Measurements from ENCODE around the gene ABHD14A.

The ABHD14A gene

GRCh38 chr3:51999846-52000245 lies 25.0 kb downstream of the ABHD14A start:
- no peak for DNase-seq

DNA sequence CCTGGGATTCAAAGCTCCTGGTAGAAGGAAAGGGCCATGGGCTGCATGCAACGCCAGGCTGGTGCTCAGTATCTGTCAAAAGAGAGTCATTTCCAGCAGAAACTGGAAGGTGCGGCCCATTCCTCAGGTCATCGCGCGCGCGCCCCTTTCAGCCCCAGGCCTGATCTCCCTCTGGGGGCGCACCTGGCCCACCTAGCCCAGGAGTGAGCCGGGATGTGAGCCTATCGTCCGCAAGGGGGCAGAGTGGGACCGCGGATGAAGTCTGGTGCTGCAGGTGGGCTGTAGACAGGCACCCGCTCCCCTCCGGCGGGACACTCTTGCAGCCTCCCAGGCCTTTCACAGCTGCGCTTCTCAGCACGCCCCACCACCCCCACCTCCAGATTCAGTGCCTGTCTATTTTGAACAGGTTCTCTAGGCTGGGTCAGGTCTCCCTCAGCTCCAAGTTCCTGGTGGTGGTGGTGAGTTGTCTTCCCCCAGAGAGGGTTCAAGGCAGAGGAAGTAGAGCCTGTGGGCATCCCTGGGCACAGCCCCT lies 26.6 kb downstream of the ABHD14A start:
- DNase-seq, result peak; percentile 65

- DNase-seq, result no peak
Observed at GRCh38 chr3:52002748-52003147, 27.9 kb downstream of the ABHD14A start.

DNA sequence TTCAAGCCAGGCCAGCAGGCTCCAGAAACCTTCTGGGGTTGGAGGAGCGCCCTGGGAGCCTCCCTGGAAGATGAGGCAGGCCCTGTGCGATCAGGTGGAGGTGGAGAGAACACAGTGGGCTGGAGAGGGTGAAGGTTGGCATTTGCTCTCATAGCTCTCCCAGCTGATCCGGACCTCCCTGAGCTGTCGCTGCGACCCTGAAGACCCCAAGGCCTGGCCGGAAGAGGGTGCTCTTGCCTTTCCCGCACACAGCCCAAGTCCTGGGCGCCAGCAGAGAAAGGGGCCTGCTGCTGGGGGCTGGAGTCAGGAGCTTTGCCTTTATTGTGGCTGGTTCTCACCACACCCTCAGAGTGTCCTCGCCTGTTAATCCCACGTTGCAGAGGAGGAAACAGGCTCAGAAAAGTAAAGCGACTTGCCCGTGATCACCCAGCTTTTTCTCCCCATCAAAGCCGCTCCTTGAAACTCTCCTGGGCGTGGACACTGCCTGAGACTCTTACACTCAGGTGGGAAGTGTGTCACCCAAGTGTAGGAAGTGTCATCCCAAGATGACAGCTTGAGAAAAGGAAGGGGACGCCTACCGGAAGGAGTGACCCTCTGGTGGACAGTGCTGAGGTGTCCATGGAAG lies 29.4 kb downstream of the ABHD14A start:
- no peak for DNase-seq

DNA sequence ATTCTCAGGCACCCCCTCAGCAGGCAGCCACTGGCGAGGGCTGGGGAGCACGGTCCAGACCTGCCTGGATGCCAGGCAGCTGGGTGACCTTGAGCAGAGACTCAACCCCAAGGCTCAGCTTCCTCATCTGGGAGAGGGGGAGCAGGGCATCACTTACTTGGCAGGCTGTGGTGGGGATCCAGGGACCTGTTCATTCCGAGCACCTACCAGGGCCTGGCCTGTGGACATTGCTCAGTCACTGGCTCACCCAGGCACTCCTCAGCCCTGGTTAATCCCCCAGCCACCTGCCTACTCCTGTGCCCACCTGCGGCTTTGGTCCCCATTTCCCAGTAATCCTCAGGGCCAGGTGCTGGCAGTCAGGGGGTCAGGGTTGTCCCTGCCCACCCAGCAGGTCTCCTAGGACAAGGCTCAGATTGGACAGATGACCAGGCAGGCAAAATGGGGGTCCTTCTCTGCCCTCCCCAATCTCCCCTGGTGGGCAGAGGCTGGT lies 30.1 kb downstream of the ABHD14A start:
- DNase-seq, result no peak

- DNase-seq, result no peak
Observed at GRCh38 chr3:52005571-52005986, 30.7 kb downstream of the ABHD14A start.

- DNase-seq, result no peak
Observed at GRCh38 chr3:52006017-52006819, 31.4 kb downstream of the ABHD14A start.

GRCh38 chr3:52006820-52007133 lies 31.9 kb downstream of the ABHD14A start:
- DNase-seq, result no peak

GRCh38 chr3:52007291-52007690 lies 32.4 kb downstream of the ABHD14A start:
- no peak for DNase-seq

DNA sequence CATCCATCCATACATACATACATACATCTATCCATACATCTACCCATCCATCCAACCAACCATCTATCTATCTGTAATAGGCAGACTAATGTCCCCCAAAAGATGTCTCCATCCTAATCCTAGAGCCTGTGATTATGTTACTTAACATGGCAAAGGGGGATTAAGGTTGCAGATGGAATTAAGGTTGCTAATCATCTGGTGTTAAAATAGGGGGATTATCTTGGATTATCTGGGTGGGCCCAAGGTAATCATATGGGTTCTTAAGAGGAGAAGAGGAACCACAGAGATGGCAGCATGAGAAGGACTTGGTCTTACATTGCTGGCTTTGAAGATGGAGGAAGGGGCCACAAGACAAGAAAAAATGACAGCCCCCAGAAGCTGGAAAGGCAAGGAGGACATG lies 35.6 kb downstream of the ABHD14A start:
- no peak for DNase-seq

DNA sequence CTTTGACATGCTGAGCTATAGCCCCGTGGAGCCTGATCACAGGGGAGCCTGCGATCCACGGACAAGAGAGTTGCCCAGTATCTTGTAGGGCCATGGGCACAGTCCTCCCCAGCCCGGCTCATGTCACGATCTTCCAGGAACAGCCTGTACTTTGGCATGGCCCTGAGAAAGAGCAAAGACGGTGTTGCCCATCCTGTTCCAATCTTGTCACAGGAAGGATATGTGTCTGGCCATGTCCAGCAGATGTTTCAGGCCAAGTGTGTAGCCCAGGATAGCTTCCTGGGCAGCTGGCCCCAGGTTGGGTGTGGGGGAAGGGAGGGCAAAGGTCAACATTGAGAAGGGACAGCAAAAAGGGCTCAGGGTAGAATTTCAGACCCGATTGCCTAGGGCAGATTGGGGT lies 37.8 kb downstream of the ABHD14A start:
- DNase-seq, result no peak

- no peak for DNase-seq
Observed at GRCh38 chr3:52013802-52014598, 39.1 kb downstream of the ABHD14A start.

DNA sequence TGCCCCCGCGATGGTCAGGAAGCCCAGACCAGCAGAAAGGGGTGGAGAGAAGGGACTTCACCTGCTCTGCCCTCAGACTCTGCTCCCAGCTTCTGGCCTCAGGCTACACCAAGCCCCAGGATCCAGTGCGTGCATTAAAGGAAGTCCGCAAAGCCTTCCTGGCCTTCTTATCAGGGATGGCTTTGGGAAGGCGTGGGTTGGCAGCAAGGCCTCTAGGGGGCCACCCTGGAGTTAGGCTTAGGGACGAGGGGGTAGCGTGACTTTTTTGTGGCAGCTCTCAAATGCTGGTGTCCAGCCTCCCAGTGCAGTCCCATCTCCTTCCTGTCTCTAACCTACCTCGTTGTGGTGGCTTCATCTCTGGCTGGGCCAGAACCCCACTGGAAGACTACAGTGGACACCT lies 39.7 kb downstream of the ABHD14A start:
- DNase-seq, result no peak

GRCh38 chr3:52015438-52016228 lies 40.8 kb downstream of the ABHD14A start:
- DNase-seq, result no peak

- no peak for DNase-seq
Observed at GRCh38 chr3:52017586-52017985, 42.7 kb downstream of the ABHD14A start.

DNA sequence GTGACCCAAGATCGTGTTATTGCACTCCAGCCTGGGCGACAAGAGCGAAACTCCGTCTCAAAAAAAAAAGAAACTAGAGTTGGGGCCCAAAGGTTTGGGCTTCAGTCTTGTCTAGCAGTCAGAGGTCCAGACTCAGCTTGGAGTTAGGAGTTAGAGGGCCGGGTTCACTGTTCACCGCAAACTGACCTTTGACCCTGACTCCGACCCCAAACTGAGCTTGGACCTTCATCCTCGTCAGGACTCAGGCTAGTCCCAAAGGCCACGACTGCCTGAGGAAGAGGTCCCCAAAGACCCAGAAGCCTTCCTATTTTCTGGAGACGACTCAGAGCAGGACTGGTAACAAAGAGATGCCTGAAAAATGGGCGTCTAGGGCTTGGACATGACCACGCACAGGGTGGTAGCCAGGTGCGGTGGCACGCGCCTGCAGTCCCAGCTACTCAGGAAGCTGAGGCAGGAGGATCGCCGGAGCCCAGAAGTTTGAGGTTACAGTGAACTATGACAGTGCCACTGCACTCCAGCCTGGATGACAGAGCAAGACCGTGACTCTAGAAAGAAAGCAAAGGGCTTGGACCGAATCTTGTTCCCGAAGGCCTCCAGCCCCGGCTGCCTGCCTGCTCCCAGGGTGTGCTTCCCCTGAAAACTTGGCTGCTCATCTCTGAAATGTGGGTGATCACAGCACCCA lies 43.6 kb downstream of the ABHD14A start:
- DNase-seq, result no peak

DNA sequence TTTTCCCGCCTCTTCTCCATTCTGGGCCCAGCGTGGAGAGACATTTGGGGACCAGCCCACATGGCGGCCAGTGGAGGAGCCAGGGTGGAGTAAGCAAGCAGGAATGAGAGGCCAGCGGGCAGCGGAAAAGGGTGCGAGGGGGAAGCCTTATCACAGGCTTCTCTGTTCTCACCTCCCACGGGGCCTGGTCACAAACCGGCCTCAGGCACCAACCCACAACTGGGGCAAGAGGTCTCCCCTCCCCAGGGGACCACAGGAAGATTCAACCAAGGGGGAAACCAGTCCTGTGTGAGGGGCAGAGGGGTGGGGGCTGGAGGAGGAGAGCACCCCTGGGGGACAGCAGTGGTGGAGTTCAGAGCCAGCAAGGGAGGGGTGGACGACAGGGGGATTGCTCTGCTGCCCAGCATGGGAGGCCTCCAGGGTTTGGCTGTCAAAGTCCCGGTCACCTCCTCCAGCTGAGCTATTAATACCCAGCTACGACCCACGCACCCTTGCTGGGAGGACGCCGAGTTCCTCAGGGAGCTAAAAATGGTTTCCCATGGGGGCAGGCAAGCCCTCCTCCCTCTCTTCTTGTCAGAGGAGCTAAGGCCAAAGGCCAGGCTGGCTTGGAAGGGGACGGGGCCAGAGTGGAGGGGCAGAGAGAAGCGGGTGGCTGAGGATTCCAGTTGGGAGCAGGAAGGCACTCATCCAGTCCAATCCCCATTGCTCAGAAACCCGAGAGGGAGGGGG lies 44.7 kb downstream of the ABHD14A start:
- DNase-seq, result no peak

- DNase-seq, result no peak
Observed at GRCh38 chr3:52020796-52021195, 45.9 kb downstream of the ABHD14A start.

DNA sequence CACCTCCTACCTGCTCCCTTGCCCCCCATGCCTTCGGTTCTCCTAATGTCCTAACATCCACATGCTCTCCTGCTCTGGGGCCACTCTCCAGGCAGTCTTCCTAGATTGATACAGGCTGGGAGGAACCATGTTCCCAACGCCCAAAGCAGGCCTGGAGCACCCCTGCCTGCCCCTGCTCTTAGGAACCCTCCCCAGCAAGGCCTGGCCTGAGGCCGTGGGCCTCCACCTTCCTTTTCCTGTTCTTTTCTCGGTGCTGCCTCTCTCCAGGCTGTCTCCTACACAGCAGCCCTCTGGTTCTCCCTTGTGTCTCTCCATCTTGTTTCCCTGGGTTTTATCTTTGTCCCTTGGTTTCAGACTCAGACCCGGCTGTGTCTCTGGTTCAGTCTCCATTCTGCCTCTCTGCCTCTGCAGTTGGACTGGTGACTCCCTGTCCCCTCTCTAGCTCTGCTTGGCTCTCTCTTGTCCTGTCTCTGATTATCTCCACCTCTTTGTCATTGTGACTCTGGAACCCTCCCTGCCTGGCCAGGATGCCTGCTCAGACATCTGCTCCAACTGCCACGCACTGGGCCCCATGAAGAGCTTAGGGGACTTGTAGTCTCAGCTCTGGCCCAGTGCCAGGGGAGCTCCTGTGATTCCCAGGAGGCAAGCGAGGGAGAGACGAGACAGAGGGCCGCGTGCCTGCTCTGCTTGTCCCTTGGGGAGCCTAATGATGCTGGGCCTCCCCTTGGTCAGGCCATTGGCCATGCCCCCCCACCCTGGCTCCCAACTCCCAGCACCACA lies 46.8 kb downstream of the ABHD14A start:
- no peak for DNase-seq

- no peak for DNase-seq
Observed at GRCh38 chr3:52022323-52023100, 47.6 kb downstream of the ABHD14A start.

All from KG1 (cell line).